H1 (cell line): ENCODE data around the gene CHD6.

ENCODE experiments used
- CEBPB ChIP-seq: IDR thresholded peaks from 2 replicates; pipeline ENCODE4 v1.6.1; 2012; ENCODE audit warnings: low read depth, low read length
- CHD1 ChIP-seq: IDR thresholded peaks from 2 replicates; pipeline ENCODE4 v1.6.1; 2012; ENCODE audit warnings: low read depth, low read length, improper control_type of control experiment
- EZH2 ChIP-seq: fragments of 200-600 bp; sonication (generic); IDR thresholded peaks from 2 replicates; pipeline ENCODE4 v1.7.1; 2012; ENCODE audit warnings: low read depth, mild to moderate bottlenecking, moderate library complexity, low read length, inconsistent platforms; ENCODE audit not compliant: severe bottlenecking
- FOSL1 ChIP-seq: IDR thresholded peaks from 2 replicates; pipeline ENCODE4 v1.6.1; 2011; ENCODE audit warnings: mild to moderate bottlenecking, low read depth, low read length, moderate library complexity; ENCODE audit not compliant: insufficient read depth
- KDM5A ChIP-seq: fragments of 200-600 bp; IDR thresholded peaks from 2 replicates; pipeline ENCODE4 v1.7.1; 2012; ENCODE audit warnings: mild to moderate bottlenecking, low read length, inconsistent platforms, mixed read lengths
- POLR2A ChIP-seq, 2 experiments: IDR thresholded peaks; 1 replicate in 1 of 2; 2 replicates in 1 of 2; pipeline ENCODE4 v1.6.1; 2011; ENCODE audit warnings: low read depth in 2 of 2, low read length in 2 of 2, mild to moderate bottlenecking in 2 of 2; ENCODE audit errors: control extremely low read depth in 1 of 2
- SIN3A ChIP-seq, 2 experiments: IDR thresholded peaks in 1 of 2; conservative IDR thresholded peaks in 1 of 2; 2 replicates each; pipeline ENCODE4 v1.6.1; 2011 to 2012; ENCODE audit warnings: low read length in 2 of 2, improper control_type of control experiment in 1 of 2, low read depth in 1 of 2, mild to moderate bottlenecking in 1 of 2
- SIRT6 ChIP-seq: IDR thresholded peaks from one replicate; pipeline ENCODE4 v1.7.1; 2012; ENCODE audit warnings: low read length, inconsistent platforms
- SP1 ChIP-seq: IDR thresholded peaks from 2 replicates; pipeline ENCODE4 v1.6.1; 2011; ENCODE audit warnings: low read depth, low read length
- ZNF274 ChIP-seq: IDR thresholded peaks from 2 replicates; pipeline ENCODE4 v1.7.0; 2012; ENCODE audit warnings: low read length, borderline replicate concordance; ENCODE audit errors: extremely low read depth
- TF ChIP-seq, protein P1 (sequence below), 3 experiments: IDR thresholded peaks; 1 replicate in 2 of 3; 2 replicates in 1 of 3; pipeline versions ENCODE4 v1.5.1 to v1.6.1; 2011; ENCODE audit warnings: low read length in 3 of 3, mild to moderate bottlenecking in 3 of 3, inconsistent platforms in 2 of 3, low read depth in 1 of 3, moderate library complexity in 1 of 3; ENCODE audit not compliant: insufficient read depth in 1 of 3; ENCODE audit errors: control extremely low read depth in 1 of 3
- TF ChIP-seq, protein P2 (sequence below): IDR thresholded peaks from 2 replicates; pipeline ENCODE4 v1.6.1; 2012; ENCODE audit warnings: low read length, inconsistent platforms
- TF ChIP-seq, protein P3 (sequence below): IDR thresholded peaks from 2 replicates; pipeline ENCODE4 v1.6.1; 2011; ENCODE audit warnings: low read depth, mild to moderate bottlenecking, low read length; ENCODE audit not compliant: insufficient read depth

- TF ChIP-seq FOSL1 (no peak), SIRT6 (no peak), CHD1 (no peak), SIN3A (conservative IDR thresholded peaks at IDR 0.05 in 1 of 2, IDR thresholded peaks at IDR 0.05 in 1 of 2; ENCODE audit: low read depth in 1 of 2, low read length in 2 of 2) (no peak), ZNF274 (no peak), EZH2 (no peak), CEBPB (no peak), POLR2A (IDR thresholded peaks at IDR 0.05; ENCODE audit: control extremely low read depth in 1 of 2, low read depth in 2 of 2, low read length in 2 of 2) (no peak), KDM5A (no peak), SP1 (no peak)
- TF ChIP-seq, protein P1, sequence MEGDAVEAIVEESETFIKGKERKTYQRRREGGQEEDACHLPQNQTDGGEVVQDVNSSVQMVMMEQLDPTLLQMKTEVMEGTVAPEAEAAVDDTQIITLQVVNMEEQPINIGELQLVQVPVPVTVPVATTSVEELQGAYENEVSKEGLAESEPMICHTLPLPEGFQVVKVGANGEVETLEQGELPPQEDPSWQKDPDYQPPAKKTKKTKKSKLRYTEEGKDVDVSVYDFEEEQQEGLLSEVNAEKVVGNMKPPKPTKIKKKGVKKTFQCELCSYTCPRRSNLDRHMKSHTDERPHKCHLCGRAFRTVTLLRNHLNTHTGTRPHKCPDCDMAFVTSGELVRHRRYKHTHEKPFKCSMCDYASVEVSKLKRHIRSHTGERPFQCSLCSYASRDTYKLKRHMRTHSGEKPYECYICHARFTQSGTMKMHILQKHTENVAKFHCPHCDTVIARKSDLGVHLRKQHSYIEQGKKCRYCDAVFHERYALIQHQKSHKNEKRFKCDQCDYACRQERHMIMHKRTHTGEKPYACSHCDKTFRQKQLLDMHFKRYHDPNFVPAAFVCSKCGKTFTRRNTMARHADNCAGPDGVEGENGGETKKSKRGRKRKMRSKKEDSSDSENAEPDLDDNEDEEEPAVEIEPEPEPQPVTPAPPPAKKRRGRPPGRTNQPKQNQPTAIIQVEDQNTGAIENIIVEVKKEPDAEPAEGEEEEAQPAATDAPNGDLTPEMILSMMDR (IDR thresholded peaks at IDR 0.05; ENCODE audit: control extremely low read depth in 1 of 3, insufficient read depth in 1 of 3, low read depth in 1 of 3, low read length in 3 of 3), result no peak
- TF ChIP-seq, protein P2, sequence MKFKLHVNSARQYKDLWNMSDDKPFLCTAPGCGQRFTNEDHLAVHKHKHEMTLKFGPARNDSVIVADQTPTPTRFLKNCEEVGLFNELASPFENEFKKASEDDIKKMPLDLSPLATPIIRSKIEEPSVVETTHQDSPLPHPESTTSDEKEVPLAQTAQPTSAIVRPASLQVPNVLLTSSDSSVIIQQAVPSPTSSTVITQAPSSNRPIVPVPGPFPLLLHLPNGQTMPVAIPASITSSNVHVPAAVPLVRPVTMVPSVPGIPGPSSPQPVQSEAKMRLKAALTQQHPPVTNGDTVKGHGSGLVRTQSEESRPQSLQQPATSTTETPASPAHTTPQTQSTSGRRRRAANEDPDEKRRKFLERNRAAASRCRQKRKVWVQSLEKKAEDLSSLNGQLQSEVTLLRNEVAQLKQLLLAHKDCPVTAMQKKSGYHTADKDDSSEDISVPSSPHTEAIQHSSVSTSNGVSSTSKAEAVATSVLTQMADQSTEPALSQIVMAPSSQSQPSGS, result no peak
- TF ChIP-seq, protein P3, sequence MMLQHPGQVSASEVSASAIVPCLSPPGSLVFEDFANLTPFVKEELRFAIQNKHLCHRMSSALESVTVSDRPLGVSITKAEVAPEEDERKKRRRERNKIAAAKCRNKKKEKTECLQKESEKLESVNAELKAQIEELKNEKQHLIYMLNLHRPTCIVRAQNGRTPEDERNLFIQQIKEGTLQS, result no peak
These were observed 32.2 kb upstream of the CHD6 start for GRCh38 chr20:41650231-41650948.
